OCI-LY3 (cell line): ENCODE results near the gene XPO5.

Experiments used
- CTCF ChIP-seq: fragments of 200-600, 300-600 bp; sonication (generic); IDR thresholded peaks from 2 replicates; pipeline ENCODE4 v1.5.1; 2014; ENCODE audit warnings: antibody characterized with exemption, low read length, low read depth
- EZH2phosphoT487 ChIP-seq: fragments of 200-600 bp; shearing (Covaris generic); IDR thresholded peaks from 2 replicates; pipeline ENCODE4 v1.6.1; 2018; ENCODE audit warnings: antibody characterized with exemption, mixed run types, low read depth

GRCh38 chr6:43614396-43614730 lies 38.5 kb upstream of the XPO5 start:
- no peak for TF ChIP-seq CTCF
- TF ChIP-seq EZH2phosphoT487, result no peak
